HG03342 (cell line): Measurements from ENCODE around the gene PHRF1.

Experiments
- ATAC-seq: cut with Tn5 transposase; IDR thresholded peaks from one replicate; pipeline ENCODE4 v1.9.1; 2021; ENCODE audit warnings: mild to moderate bottlenecking, moderate library complexity; ENCODE audit not compliant: unreplicated experiment

The PHRF1 gene

GRCh38 chr11:538431-539051, 37.7 kb upstream of the PHRF1 start:
- no peak for ATAC-seq

- no peak for ATAC-seq
These were observed 36.2 kb upstream of the PHRF1 start for GRCh38 chr11:539971-540481.

GRCh38 chr11:540583-541432, 35.5 kb upstream of the PHRF1 start:
- no peak for ATAC-seq

- ATAC-seq = no peak
These were observed 34.8 kb upstream of the PHRF1 start for GRCh38 chr11:541433-541885.

GRCh38 chr11:544817-545166, 31.5 kb upstream of the PHRF1 start:
- no peak for ATAC-seq

- ATAC-seq = no peak
These were observed 31.1 kb upstream of the PHRF1 start for GRCh38 chr11:545171-545570.

- ATAC-seq = no peak
These were observed 27.3 kb upstream of the PHRF1 start for GRCh38 chr11:548700-549603.

GRCh38 chr11:550021-550745, 26.1 kb upstream of the PHRF1 start:
- no peak for ATAC-seq

- no peak for ATAC-seq
These were observed 25.6 kb upstream of the PHRF1 start for GRCh38 chr11:550746-551085.

GRCh38 chr11:551131-551530, 25.1 kb upstream of the PHRF1 start:
- ATAC-seq = no peak

GRCh38 chr11:551596-551995, 24.7 kb upstream of the PHRF1 start:
- ATAC-seq = no peak

- no peak for ATAC-seq
These were observed 22.9 kb upstream of the PHRF1 start for GRCh38 chr11:553083-553987.

GRCh38 chr11:553988-554340, 22.3 kb upstream of the PHRF1 start:
- no peak for ATAC-seq

GRCh38 chr11:554428-555226, 21.6 kb upstream of the PHRF1 start:
- no peak for ATAC-seq

- ATAC-seq = no peak
These were observed 21.0 kb upstream of the PHRF1 start for GRCh38 chr11:555227-555779.

- no peak for ATAC-seq
These were observed 20.2 kb upstream of the PHRF1 start for GRCh38 chr11:555780-556661.

- no peak for ATAC-seq
These were observed 19.5 kb upstream of the PHRF1 start for GRCh38 chr11:556662-557256.
